GM23248 (cell line): ENCODE measurements around the gene FRY.

Experiments used
- EZH2 ChIP-seq: fragments of 200-600 bp; sonication (generic); IDR thresholded peaks from 2 replicates; pipeline ENCODE4 v1.6.1; 2018; ENCODE audit warnings: antibody characterized with exemption, mild to moderate bottlenecking; ENCODE audit not compliant: insufficient read depth, poor library complexity, severe bottlenecking
- EZH2phosphoT487 ChIP-seq: fragments of 200-600 bp; sonication (generic); IDR thresholded peaks from 2 replicates; pipeline ENCODE4 v1.6.1; 2018; ENCODE audit warnings: antibody characterized with exemption, moderate library complexity, mild to moderate bottlenecking, low read depth; ENCODE audit not compliant: insufficient read depth

- no peak for TF ChIP-seq EZH2
- TF ChIP-seq EZH2phosphoT487: no peak
These were observed 109.9 kb downstream of the FRY start for GRCh38 chr13:32141462-32141861.
